Stimulated activated CD8-positive, alpha-beta memory T cell treated with anti-CD3 and anti-CD28 coated beads, Interleukin-7, amount 100 ng/mL, for 1 hour (primary cell): ENCODE results near the gene NREP.

Source experiments
- DNase-seq, 2 donors: peaks; one replicate each; pipeline ENCODE4 v3.0.0-alpha.2; 2020; ENCODE audit warnings: low read depth in 2 of 2

The NREP gene

DNA sequence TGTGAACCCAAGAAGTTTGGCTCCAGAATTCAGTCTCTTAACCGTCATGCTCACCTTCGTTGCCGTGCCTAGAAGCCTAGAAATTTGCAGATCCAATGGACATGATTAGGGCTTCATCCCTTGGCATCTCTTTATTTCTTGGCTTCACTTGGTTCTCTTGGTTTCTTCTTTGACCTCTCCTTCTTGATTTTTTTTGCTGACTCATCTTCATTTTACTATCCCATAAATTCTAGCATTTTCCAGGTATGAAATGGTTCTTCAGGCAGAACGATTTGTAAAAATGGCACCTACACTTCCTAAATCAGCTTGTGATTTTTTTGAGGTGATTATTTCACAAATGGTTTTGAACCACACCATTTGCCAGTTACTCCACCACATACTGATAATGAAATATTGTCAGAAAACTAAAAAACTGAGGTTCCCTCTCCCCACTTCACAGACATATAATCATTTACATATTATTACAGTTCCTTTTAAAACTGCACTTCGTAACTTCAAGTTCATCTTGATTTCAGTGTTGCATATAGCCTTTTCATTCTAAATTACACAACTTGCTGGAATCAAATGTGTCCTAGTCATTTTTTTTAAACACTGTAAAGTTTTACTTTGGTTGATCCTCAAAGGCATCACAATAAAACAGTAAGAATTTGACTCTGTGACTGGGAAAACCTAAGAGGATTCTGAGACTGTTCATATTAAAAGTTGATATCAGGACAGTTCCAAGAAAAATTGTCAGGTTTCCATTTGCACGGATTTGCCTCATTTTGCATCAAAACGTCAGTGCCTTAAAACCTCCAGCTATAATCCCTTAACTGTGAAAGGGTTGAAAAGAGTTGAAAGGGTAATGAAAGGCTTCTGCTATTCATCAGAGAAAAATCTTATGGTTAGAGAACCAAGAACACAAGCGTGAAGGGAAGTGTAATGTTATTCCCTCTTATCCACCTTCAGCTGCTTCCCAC lies 8.9 kb upstream of the NREP start:
- DNase-seq = no peak

GRCh38 chr5:111764019-111764418 lies 7.0 kb upstream of the NREP start:
- DNase-seq = no peak

- no peak for DNase-seq
Observed at GRCh38 chr5:111762895-111763294, 5.9 kb upstream of the NREP start.

GRCh38 chr5:111758284-111758628 lies 1.3 kb upstream of the NREP start:
- DNase-seq = no peak

DNA sequence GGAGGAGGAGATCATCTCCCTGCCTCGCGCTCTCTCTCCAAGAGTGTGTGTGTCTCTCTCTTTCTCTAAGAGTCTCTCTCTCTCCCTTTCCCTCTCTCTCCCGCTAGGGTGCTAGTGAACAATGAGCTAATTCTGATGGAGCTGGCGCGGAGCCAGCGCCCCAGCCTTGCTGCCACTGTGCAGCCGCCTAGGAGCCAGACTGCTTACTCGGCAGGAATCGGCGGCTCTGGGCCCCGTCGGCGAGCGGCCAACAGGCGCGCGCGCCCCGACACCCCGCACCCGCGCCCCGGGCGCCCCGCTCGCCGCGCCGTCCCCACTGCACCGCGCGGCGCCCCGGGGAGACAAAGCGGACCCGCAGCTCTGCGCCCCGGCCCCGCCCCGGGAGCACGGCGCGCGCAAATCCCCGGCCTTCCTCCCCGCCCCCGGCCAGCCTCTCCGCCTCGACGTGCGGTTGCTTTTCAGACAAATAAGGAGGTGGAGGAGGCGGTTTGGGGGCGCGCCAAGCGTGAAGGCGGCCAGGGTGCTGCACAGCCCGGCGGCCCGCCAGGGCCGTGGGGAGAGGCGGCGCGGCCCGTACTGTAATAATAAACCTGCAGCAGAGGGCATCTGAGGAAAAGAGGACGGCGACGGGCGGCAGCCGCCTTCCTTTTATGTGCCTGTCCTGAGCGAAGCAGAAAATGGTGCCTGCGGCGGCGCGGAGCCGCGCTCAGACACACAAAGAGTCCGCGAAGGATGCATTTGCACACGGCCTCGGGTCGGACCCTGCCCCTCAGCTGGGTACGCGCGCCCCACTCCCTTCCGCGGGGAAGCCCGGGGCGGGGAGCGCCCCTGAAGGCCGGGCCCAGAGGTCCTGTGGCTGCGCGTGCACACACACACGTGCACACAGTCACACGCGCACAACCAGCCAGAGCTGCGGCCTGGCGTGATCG lies 625 bp upstream of the NREP start:
- DNase-seq = peak; percentile 42 to 51

GRCh38 chr5:111755942-111756381 lies 1.0 kb downstream of the NREP start:
- DNase-seq = no peak

DNA sequence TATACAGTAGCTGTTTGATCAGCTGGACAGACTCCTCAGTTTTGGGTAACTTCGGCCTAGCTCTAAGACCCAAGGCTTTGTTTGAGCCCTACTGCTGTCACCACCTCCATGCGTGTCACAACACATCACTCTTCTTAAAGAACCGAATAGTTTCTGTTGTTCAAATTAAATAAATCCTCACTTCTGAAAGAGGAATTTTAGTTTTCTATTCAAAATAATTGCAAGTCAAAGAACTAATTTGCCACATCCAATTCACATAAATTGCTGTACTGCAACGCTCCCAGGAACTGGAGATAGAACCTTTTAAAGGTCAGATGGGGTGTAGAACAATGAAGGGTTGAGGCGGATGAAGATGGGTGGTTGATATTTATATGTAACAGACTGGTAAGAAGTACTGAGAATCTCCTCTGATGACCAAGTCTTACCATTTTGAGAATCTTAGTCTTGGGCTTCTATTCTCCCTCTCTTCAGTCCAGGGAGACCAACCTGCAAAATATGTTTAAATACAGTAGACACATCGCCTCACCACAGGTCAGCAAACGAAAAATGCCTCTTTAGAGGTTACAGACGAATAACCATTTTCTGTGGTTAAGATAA lies 1.6 kb downstream of the NREP start:
- no peak for DNase-seq

DNA sequence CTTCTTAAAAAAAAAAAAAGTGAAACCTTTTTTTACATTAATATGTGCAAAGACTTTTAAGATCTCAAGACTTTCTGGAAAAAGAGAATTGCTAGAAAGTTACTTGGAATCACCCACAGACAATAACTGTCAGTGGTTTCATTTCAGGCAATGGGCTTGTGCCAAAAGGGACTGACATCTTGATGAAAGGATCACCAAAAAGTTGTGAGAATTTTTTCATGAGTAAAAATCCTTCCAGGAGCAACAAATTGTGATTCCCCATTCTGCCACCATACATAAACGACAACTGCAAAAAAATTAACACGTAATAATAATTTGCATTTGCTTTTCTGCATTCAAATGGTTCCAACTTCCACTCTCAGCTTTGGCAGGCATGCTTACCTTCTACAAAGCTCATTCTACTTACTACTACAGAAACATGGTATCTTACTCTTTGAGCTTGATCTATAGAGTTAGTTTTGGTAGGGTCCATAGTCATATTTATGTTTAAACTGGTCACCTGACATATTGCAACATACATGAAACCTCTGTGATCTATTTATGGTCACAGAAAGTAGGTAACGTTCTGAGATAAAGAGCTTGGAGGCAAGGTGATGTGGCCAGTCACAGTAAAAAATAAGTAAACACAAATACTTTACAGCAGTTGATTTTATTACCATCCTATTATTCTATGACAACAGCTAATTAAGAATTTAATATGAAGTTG lies 3.0 kb downstream of the NREP start:
- DNase-seq = no peak

DNA sequence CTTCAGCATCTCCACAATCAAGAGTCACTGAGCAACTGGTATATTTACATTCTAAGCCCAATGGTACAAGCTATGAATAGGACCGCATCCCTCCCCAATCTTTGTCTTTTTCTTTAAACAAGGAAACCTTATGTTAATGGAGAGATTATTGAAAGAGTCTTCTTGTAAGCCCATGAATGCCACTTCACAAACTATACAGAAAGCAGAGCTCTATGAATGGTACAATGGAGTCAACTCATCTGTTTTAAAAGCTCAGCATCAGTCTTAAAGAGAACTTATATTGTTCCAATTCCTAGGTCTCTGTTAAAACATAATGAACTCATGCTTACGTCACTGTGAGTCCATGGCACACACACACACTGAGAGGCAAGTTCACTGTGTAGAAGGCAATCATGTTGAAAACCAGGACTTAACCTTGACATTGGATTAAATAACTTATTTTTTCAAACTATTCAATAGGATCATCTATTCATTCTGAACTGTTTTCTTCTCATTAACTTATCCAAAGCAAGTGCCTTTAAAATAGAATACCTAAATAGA lies 4.5 kb downstream of the NREP start:
- DNase-seq = no peak

- DNase-seq = no peak
Observed at GRCh38 chr5:111749303-111750026, 7.5 kb downstream of the NREP start.

- DNase-seq = no peak
Observed at GRCh38 chr5:111748304-111748763, 8.7 kb downstream of the NREP start.

- DNase-seq = no peak
Observed at GRCh38 chr5:111747337-111747736, 9.7 kb downstream of the NREP start.

GRCh38 chr5:111746791-111747190 lies 10.2 kb downstream of the NREP start:
- DNase-seq = no peak

DNA sequence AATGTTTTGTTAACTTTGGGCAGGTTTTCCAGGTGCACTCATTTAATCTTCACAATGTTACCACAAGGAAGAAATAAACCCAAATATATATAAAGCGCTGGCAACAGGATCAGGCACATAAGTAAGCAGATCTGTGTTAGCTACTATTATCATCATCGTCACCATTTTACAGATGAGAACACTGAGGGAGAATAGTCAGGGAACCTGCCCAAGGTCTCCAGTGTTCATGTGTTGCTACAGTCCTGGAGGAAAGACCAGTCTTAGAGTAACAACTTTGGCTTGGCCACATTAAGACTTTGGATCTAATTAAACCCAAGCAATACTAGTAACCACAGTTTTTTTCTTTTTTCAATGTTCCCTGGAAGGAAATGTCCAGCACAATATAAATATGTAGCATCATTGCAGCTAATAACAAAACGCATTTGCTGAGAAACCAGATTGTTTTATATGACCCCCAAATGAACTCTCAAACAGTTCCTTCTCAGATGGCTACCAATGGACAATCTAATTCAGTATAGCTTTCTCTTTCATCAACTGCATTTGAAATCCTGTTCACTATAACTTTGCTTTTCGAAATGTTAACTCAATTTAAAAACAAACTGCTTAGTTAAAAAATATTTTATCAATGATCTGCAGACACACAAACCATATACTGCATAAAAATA lies 11.8 kb downstream of the NREP start:
- no peak for DNase-seq

- no peak for DNase-seq
Observed at GRCh38 chr5:111744455-111744854, 12.5 kb downstream of the NREP start.

DNA sequence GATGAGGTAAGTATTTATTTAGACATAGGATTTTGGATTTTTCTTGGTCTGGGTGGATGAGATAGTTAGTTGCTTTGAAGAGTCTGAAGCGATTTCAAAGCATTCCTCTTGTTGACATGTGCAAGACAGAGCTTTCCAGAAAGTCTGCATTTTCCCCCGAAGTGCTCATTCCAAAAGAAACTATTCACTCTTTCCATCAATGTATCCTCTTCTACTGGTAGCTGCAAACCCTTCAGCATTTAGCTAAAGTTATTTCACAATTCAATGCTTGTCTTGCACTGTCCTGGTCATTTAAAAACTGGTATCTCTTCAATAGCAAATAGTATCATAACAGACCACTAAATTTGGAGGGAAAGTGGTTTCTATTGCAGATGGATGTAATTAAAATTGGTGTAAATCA lies 13.0 kb downstream of the NREP start:
- DNase-seq = no peak

- DNase-seq = no peak
Observed at GRCh38 chr5:111743512-111743911, 13.5 kb downstream of the NREP start.

- no peak for DNase-seq
Observed at GRCh38 chr5:111742177-111742994, 14.6 kb downstream of the NREP start.

DNA sequence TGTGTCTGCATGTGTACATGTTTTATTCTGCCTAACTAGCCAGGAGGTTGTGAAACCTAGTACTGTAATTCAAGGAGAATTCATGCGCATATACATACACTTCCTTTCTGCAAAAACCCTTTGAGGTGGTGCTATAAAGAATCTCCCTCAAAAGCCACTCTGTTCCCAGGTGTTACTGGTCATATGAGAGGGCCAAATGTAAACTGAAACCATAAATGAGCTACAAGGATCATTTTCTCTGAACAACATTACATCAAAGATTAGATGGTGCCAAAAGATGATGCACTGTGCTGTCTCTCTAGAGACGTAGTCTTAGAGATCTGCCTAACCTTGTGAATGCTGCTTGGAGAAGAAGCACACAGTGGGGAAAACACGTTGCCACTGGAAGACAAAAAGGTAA lies 15.7 kb downstream of the NREP start:
- DNase-seq = no peak
